Endothelial cell of umbilical vein (primary cell): Measurements from ENCODE around the gene GABPB2.

Source experiments
- EZH2 ChIP-seq: IDR thresholded peaks from 2 replicates; pipeline ENCODE4 v1.6.1; 2012; ENCODE audit warnings: borderline replicate concordance, low read depth, mild to moderate bottlenecking, moderate library complexity, low read length, inconsistent platforms; ENCODE audit not compliant: severe bottlenecking
- JUN ChIP-seq: IDR thresholded peaks from 2 replicates; pipeline ENCODE4 v1.6.1; 2011; ENCODE audit warnings: borderline replicate concordance, low read depth; ENCODE audit not compliant: insufficient read length, insufficient read depth
- MYC ChIP-seq: IDR thresholded peaks from one replicate; pipeline ENCODE4 v1.6.1; 2011; ENCODE audit warnings: mild to moderate bottlenecking, low read depth, low read length
- POLR2A ChIP-seq: IDR thresholded peaks from 2 replicates; pipeline ENCODE4 v1.6.1; 2012; ENCODE audit warnings: low read depth, mild to moderate bottlenecking, control low read depth, low read length
- POLR2AphosphoS5 ChIP-seq: IDR thresholded peaks from 2 replicates; pipeline ENCODE4 v1.6.1; 2012; ENCODE audit warnings: low read depth, mild to moderate bottlenecking, control low read depth, low read length, moderate library complexity; ENCODE audit not compliant: insufficient read depth
- TF ChIP-seq, protein P1 (sequence below): IDR thresholded peaks from 2 replicates; pipeline ENCODE4 v1.6.1; 2011; ENCODE audit not compliant: insufficient read depth, insufficient read length
- TF ChIP-seq, protein P2 (sequence below), 2 donors: IDR thresholded peaks; 1 replicate in 1 of 2; 2 replicates in 1 of 2; pipeline ENCODE4 v1.5.1; 2011; ENCODE audit warnings: low read length in 2 of 2, mild to moderate bottlenecking in 2 of 2, moderate library complexity in 2 of 2, control low read depth in 1 of 2, inconsistent platforms in 1 of 2, low read depth in 1 of 2; ENCODE audit not compliant: insufficient read depth in 1 of 2; ENCODE audit errors: extremely low read depth in 1 of 2

DNA sequence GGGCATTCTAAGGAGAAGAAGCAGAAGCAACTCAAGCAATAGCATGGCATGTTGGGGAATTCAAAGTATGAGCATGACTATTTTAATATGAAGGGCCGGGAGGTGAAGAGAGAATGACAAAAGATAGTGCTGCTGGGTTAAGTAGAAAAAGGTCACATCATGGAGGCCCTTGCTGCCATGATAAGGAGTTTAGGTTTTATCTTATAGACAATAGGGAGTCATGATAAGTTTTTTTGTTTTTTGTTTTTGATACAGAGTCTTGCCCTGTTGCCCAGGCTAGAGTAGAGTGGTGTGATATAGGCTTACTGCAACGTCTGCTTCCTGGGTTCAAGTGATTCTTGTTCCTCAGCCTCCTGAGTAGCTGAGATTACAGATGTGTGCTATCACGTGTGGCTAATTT, 31.0 kb upstream of the GABPB2 start:
- TF ChIP-seq, protein P1, sequence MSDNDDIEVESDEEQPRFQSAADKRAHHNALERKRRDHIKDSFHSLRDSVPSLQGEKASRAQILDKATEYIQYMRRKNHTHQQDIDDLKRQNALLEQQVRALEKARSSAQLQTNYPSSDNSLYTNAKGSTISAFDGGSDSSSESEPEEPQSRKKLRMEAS: no peak
- TF ChIP-seq, protein P2, sequence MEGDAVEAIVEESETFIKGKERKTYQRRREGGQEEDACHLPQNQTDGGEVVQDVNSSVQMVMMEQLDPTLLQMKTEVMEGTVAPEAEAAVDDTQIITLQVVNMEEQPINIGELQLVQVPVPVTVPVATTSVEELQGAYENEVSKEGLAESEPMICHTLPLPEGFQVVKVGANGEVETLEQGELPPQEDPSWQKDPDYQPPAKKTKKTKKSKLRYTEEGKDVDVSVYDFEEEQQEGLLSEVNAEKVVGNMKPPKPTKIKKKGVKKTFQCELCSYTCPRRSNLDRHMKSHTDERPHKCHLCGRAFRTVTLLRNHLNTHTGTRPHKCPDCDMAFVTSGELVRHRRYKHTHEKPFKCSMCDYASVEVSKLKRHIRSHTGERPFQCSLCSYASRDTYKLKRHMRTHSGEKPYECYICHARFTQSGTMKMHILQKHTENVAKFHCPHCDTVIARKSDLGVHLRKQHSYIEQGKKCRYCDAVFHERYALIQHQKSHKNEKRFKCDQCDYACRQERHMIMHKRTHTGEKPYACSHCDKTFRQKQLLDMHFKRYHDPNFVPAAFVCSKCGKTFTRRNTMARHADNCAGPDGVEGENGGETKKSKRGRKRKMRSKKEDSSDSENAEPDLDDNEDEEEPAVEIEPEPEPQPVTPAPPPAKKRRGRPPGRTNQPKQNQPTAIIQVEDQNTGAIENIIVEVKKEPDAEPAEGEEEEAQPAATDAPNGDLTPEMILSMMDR (IDR thresholded peaks at IDR 0.05; ENCODE audit: extremely low read depth in 1 of 2, insufficient read depth in 1 of 2, low read depth in 1 of 2, low read length in 2 of 2): no peak
- TF ChIP-seq POLR2AphosphoS5 (no peak), POLR2A (no peak), JUN (no peak), EZH2 (no peak), MYC (no peak)
